Activated gamma-delta T cell treated with anti-CD3 and anti-CD28 coated beads, Interleukin-2, amount 50 U/mL, for 16 hours (primary cell): Measurements from ENCODE around the gene STAT3.
"Not testable (repeated sequence)": the region's sequence is repeated elsewhere in the genome, so short reads cannot be mapped to it uniquely, and the experiment has no call there.

ENCODE experiments used
- DNase-seq: peaks from one replicate; pipeline ENCODE4 v3.0.0-alpha.2; 2020; ENCODE audit warnings: low read depth

The STAT3 gene

DNA sequence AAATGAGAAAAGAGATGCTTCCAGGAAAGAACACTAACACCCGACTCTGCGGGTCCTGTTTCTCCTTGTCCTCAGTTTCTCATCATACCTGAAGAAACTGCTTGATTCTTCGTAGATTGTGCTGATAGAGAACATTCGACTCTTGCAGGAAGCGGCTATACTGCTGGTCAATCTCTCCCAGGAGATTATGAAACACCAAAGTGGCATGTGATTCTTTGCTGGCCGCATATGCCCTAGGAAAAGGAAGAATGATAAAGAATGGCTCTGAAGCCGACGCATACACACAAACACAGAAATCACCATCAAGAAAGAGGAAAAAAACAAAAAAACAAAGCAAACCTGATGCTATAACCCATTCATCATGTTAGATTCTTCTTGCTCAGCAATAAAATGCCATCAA is 41.8 kb downstream of the STAT3 start:
- no peak for DNase-seq

DNA sequence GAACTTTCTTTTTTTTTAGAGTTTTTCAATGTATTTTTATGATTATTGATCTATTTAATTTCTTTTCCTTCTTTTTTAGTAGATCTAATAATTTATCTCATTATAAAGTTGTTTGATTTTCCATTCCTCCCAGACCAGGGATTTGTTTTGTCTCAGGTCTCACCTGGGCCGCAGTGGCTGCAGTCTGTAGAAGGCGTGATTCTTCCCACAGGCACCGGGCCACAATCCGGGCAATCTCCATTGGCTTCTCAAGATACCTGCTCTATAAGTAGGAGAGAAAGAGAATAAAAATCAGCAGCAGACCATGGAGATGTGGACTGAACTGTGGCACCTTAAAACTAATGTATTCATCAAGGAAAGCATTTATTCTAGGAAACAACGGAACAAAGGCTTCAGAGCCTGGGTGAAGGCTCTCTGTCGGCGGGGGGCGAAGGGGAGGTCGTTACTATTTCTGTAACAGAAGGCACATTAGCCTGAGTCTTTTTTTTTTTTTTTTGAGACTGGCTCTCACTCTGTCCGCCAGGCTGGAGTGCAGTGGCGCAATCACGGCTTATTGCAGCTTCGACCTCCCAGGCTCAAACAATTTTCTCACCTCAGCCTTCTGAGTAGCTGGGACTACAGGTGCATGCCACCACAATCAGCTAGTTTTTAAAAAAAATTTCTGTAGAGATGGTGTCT is 42.7 kb downstream of the STAT3 start:
- no peak for DNase-seq

DNA sequence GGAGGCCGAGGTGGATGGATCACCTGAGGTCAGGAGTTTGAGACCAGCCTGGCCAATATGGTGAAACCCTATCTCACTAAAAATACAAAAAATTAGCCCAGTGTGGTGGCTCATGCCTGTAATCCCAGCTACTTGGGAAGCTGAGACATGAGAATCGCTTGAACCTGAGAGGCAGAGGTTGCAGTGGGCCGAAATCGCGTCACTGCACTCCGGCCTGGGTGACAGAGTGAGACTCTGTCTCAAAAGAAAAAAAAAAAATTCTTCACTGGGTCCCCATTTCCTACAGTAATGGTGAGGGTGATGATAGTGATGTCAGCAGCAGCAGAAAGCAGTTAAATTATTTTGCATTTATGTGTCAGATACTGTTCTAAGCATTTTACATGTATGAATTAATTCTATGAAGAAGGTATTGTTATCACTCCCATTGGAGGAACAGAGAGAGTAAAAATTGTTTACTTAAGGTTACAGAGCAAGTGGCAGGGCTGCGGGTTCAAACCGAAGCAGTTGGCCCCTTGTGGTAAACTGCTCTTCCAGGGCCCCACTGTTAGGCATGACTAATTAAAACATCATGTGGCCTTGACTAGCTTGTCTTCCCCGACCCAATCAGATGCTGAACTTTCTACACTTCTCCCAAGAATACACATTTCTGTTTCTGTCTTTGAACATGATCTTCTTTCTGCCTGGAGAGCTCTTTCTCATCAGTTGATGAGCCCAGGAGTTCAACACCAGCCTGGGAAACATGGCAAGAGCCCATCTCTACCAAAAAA is 45.8 kb downstream of the STAT3 start:
- DNase-seq: no peak

DNA sequence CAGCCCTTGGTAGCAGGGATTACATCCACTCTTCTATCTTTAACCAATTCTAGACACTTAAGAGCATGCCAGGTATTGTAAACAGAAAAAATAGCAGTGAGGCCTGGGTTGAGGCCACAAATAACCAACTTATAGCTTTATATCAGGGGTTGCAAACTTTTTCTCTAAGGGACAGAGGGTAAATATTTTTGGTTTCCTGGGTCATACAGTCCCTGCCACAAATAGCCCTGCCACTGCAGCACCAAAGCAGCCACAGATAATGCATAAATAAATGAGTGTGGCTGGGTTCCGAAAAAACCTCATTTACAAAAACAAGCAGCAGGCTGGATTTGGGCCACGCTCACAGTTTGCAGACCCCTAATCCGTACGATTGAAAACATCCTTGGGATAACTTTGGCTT is 46.7 kb downstream of the STAT3 start:
- DNase-seq: no peak

DNA sequence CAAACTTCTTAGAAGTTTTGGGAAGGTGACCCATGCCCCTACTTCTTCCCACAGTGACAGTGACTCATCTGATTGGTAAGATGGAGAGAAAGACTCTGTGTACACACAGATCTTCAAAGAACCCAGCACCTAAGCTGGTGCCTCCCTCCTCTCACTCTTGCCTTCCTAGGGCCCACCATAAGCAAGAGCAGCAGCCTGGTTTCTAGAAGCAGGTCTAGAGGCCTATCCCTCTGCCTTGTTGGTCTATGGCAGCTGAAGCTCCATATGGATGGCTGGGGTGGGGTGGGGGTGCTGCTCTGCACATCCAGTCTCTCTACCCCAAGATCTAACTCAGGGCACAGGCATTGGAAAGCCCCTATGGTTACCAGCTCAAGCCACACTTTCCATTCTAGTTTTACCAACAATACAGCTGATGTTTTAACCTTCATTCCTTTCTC is 47.5 kb downstream of the STAT3 start:
- DNase-seq: no peak

DNA sequence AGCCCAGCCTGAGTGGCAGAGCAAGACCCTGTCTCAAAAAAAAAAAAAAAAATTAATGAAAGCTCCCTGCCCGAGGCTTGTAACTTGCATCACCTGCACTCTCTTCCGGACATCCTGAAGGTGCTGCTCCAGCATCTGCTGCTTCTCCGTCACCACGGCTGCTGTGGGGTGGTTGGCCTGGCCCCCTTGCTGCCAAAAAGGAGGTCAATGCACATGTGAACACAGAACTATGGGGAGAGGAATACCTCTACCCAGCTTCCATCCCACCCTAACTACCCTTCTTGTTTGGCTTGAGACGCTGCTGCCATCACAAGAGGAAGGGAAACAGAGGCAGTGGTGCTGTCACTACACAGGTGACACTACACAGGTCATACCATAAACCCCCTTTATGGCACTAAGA is 49.0 kb downstream of the STAT3 start:
- no peak for DNase-seq

DNA sequence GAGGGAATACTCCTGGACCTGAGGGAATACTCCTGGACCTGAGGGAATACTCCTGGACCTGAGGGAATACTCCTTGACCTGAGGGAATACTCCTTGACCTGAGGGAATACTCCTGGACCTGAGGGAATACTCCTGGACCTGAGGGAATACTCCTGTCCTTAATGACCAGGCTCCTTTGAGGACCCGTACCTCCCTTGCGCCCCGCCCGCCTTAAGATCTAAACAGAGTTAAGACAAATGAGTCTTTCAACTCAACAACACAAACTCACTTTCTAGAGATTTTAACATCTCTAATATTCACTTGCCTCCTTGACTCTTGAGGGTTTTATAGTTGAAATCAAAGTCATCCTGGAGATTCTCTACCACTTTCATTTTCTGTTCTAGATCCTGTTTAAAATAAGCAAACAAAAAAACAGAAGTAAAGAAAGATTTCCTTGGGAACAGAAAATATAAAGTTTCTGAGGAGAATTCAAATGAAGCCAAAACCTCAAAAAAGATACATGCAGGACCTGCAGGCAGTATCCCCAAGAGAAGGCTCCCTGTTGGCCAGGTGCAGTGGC is 49.7 kb downstream of the STAT3 start:
- no peak for DNase-seq

DNA sequence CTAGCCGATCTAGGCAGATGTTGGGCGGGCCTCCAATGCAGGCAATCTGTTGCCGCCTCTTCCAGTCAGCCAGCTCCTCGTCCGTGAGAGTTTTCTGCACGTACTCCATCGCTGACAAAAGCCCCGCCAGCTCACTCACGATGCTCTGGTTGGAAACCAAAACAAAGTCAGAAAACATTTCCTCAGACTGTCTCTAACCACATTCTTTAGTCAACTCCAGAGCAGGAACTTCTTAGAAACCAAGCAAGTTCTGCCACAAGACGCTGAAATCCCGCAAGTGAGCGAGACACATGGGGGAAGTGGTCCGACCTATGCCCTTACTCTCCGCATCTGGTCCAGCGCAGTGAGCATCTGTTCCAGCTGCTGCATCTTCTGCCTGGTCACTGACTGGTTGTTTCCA is 50.8 kb downstream of the STAT3 start:
- DNase-seq: peak; percentile 40

DNA sequence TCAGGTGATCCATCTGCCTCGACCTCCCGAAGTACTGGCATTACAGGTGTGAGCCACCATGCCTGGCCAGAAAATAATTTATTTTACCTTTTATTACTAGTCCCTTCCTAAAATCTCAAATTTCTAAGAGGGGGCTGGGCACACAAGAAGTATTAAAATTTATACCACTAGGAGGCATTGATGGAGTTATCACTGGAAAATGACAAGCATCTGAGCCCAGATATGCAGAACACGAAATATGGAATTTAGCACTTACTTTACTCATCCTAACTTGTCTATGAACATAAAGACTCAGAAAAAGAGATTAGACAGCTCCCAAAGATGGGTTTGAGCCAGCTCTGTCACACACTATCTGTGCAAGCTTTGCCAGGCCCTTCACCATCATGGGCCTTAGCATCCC is 53.6 kb downstream of the STAT3 start:
- DNase-seq: no peak

DNA sequence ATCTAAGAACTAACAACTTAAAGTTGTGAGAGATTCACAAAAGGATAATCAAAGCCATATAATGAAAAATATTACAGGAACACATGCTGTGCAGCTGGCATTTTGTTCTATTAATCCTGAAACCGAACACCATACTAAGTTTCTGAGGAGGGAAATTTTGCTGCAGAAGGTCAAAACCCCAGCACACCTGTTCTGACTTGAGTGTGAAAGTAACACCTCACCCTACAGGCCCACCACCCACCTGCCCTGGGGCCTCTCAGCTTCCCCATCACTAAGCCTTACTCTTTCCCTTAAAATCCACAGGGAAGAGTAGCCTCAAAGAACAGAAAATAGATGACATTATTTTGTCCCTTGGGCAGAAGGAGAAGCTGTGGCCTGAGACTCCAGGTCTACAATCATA is 55.2 kb downstream of the STAT3 start:
- DNase-seq: no peak

DNA sequence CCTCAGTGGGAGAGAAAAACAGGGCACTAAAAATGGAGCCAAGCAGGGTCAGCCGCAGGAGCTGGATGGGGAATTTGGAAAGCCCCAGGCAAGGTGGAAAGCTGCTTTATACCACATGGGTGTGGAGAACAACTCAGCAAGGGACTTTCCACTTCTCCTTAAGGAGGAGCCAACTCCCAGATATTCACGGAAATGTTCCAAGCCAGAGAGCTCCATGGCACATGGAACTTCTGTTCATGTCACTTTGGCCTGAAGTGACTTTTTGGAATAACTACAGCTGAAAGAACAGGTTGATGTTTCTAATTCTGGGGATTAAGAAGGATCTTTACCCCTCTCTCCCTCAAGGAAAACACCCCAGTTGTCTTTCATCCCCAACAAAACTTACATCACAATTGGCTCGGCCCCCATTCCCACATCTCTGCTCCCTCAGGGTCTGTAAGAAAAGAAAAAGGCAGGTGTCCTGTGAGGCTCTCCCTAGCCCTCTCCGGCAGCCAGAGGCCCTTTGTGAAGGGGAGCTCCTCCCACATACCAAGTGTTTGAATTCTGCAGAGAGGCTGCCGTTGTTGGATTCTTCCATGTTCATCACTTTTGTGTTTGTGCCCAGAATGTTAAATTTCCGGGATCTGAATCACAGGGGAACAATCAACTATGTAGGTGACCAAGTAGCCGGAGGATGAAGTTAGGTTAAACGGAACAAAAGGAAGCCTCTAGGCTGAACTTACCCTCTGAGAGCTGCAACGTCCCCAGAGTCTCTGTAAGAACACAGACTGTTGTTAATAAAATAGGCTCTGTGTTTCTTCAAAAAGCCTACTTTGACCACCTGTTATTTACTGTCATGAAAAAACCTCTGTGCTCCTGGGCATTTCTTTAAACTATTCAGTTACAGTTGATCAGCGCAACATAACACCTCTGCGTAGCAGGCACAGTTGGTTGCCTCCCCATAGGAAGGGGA is 58.9 kb downstream of the STAT3 start:
- no peak for DNase-seq

DNA sequence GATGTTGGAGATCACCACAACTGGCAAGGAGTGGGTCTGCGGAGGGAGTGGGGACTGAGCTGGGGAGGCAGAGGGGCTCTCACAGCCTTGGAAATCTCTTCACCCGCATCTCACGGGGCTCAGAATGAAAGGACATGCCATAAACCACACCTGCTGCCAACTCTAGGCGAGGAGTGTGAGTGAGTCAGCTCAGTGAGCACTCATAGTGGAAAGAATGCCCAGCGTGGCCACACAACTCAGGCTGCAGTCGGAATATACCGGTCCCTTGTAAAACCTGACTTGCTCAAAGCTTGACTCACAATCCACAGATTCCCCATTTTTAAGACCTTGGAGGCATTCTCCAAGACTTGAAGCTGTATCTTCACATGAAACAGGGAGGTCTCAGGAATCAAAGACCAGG is 63.2 kb downstream of the STAT3 start:
- DNase-seq: no peak

DNA sequence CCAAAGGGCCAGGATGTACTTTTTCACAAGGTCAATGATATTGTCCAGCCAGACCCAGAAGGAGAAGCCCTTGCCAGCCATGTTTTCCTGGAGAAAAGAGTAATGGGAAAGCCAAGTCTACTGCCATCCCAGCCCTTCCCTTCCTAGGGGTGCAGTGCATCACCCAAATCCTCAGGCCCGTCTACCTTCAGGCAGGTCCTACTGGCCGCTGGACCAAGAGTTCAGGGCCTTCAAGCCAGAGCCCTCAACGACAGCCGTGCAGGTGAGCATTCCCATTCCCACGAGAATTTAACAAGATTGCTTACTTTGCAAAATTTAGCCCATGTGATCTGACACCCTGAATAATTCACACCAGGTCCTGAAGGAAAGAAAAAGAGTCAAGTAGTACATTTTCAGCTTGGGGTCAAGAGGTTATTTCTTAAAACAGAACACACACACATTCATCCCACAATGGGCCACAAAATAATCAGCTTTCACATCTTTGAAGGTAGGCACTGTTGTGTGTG is 64.9 kb downstream of the STAT3 start:
- DNase-seq: no peak

DNA sequence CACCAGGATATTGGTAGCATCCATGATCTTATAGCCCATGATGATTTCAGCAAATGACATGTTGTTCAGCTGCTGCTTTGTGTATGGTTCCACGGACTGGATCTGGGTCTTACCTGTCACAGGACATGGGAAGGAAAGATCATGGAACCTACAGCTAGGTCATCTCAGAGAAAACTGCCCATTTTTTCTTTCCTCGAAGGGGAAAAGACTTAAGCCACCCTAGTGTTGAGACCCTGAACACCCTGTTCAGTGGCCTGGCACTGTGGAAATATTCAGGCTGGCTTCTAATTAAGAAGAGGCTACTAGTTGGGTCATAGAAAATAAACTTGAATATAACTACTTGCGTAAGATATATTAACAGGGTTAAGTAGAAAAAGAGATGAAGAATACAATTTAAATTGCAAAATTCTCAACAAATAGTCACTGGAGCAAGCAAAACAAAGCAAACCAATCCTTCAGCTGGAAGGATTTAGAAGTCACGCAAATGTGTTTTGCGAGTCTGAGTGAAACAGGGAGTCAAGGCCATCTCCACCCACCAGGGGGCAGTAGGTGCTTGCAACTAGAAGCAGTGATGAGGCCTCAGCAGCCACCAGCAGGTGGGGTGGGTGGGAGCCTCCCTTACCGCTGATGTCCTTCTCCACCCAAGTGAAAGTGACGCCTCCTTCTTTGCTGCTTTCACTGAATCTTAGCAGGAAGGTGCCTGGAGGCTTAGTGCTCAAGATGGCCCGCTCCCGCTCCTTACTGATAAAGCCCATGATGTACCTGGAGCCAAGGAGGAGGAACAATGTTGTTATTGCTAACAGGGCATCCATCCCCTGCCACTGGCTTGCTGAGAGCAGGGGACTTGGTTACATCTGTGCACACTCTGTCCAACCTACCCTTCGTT is 65.6 kb downstream of the STAT3 start:
- peak; percentile 96 for DNase-seq

DNA sequence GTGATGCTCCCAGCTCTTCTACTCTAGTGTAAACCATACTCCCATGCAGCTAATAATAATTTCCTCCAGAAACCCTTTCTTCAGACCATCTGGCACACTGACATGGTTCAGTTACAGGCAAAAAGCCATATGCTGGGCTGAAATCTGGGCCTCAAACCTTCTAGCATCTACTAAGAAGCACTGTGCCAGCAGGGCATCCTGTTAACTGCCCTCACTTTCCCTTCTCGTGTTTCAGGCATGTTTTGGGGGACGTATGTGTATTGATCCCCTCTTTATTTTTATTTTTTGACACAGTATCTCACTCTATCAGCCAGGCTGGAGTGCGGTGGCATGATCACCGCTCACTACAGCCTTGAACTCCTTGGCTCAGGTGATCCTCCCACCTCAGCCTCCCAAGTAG is 66.7 kb downstream of the STAT3 start:
- DNase-seq: no peak

DNA sequence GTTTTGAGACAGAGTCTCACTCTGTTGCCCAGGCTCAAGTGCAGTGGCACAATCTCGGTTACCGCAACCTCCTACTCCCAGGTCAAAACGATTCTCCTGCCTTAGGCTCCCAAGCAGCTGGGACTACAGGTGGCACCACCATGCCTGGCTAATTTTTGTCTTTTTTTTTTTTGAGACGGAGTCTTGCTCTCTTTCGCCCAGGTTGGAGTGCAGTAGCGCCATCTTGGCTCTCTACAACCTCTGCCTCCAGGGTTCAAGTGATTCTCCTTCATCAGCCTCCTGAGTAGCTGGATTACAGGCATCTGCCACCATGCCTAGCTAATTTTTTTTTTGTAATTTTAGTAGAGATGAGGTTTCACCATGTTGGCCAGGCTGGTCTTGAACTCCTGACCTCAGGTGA is 70.3 kb downstream of the STAT3 start:
- DNase-seq: not testable (repeated sequence)

DNA sequence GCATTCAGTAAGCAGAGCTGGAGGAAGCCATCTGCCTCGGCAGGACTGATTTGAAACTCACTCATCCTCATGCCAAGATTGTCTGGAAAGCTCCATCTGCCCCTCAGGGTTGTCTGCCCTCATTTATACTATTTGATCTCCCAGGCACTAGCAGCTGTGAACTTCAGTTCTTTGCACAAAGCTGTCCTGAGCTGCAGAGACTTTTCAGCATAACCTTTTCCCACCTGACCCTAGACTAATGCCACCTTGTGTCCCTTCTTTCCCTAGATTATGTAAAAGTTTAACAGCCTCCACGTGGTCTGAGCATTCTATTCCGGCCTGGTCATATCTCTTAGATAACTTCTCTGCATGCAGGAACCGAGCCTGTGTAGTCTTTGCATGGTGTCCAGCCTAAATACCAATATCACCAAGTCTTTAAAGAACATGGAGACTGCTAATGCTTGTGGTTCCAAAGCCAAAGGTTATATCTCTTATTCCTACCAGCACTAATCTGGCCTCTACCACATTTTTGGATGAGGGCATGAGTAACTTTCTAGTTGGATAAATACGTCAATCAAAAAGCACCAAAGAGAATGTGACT is 70.9 kb downstream of the STAT3 start:
- no peak for DNase-seq

DNA sequence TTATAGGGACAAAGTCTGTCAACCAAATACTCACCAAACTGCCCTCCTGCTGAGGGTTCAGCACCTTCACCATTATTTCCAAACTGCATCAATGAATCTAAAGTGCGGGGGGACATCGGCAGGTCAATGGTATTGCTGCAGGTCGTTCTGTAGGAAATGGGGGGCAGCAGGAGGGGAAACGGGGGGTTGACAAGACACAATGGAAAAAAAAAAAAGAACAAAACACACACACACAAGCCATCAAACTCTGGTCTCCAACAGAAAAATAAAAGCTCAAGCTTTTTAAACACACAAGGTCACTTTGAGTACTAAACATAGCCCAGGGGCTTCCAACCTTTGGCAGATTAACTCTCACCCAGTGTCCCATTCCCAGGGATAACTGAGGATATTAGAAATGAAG is 71.5 kb downstream of the STAT3 start:
- no peak for DNase-seq

DNA sequence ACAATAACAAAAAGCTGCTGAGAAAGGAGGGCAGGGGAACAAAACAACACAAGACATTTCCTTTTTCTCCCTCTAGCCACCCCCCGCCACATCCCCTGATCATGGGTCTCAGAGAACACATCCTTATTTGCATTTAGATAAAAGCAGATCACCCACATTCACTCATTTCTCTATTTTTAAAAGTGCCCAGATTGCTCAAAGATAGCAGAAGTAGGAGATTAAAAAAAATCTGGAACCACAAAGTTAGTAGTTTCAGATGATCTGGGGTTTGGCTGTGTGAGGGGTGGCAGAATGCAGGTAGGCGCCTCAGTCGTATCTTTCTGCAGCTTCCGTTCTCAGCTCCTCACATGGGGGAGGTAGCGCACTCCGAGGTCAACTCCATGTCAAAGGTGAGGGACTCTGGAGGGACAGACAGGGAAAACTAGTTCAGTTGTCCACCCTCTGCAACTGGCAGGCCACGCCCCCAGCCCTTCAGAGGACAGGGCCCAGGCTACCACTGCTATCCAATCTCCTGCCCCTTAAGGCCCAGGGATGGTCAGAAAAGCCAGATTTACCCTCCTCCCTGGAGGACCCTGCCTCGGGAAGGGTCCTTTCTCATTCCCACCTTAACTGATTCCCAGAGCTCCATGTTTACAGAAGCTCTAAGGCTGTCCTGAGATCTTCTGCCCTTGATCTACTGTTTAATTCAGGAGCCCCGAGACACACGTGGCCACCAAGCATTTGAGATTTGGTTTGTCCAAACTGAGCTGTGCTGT is 72.7 kb downstream of the STAT3 start:
- DNase-seq: no peak
